ENCODE measurements around the gene RRP15. TPM values are rescaled to one million over a fixed set of nuclear protein-coding genes. Genes with fewer than 3 reads are reported as not detected.
A peak's percentile ranks its signal among the peaks of the same experiment; 100 is the strongest.

RRP15 gene
- polyA plus RNA-seq, 1 donor, result 18.7 TPM

DNA sequence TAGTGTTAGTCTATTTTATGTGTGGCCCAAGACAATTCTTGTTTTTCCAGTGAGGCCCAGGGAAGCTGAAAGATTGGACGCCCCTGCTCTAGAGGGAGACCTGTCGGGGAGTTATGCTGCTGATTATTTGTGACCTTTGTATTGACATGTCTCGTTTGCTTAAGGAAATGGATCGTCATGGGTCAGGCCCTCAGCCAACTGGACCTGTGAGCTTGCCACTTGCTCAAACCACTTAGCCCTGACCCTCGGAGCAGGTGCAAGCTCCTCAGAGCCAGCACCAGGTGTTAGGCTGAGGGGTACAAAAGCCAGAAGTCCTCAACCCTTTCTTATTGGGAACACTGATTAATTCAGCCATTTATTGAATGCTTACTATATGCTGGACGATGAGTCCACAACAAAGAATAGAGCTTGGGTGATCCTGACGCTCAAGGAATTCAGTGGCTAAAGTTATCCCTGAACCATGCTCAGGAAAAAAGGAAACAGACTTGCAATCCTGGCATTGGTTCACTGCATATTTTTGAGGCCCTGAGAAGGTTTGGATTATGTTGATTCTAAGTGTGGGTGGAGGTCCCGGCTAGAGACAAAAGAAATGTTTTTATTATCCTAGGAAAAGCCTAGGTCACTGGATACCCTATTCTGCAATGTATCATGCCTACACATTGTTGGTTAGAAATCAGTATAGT, 79.1 kb downstream of the RRP15 start:
- DNase-seq, result no peak

GRCh38 chr1:218365226-218365999, 80.3 kb downstream of the RRP15 start:
- DNase-seq, result no peak

- DNase-seq, result no peak
Observed at GRCh38 chr1:218366322-218367052, 81.4 kb downstream of the RRP15 start.

- DNase-seq, result no peak
Observed at GRCh38 chr1:218367118-218367517, 82.0 kb downstream of the RRP15 start.

GRCh38 chr1:218368686-218369085, 83.6 kb downstream of the RRP15 start:
- no peak for DNase-seq

- DNase-seq, result no peak
Observed at GRCh38 chr1:218369688-218370511, 84.8 kb downstream of the RRP15 start.

DNA sequence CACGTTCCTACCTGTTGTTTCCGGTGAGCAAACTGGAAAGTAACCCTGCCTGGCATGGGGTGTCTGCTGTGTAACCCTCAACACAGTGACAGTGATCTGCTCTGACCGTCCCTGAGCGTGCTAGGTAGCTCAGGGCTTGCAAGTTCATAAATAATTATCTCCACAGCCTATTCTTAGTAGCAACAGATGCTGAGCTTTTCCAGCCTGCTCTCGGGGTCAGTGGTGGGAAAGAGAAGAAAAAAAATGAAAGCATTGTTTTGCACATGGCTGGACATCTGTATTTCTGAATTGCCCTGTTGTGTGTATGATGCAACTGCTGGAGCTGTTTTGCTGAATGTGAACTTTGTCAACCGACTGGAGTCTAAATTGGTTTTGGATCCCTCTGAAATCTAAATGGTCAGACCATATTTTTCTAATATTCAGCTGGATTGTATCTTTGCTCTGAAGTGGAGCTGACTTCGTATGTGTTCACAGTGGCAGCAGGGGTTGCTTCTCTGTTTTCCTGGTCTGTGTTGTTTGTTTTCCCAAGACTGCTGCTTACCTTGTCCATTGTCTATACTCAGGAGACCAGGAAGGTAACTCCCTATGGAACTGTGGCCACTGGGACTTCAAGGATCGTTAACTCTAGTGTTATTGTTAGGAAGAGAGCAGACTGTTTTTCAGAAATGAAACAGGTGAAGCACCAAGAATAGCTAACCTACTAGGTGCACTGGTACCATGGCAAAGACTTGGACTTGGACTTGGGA, 87.0 kb downstream of the RRP15 start:
- DNase-seq, result peak; percentile 80

GRCh38 chr1:218374401-218375353, 89.6 kb downstream of the RRP15 start:
- no peak for DNase-seq

DNA sequence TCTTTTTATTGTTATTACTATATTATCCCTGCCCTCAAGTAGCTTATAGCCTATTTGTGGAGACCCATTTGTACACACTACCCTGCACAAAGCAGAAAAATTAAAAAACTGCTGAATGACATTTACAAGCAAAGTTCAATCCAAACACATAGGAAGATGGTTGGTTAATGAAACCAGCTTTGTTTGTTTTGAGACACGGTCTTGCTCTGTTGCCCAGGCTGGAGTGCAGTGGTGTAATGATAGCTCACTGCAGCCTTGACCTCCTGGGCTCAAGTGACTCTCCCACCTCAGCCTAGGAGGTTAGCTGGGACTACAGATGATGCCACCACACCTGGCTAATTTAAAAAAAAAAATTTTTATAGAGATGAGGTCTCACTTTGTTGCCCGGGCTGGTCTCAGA, 91.6 kb downstream of the RRP15 start:
- DNase-seq, result no peak

DNA sequence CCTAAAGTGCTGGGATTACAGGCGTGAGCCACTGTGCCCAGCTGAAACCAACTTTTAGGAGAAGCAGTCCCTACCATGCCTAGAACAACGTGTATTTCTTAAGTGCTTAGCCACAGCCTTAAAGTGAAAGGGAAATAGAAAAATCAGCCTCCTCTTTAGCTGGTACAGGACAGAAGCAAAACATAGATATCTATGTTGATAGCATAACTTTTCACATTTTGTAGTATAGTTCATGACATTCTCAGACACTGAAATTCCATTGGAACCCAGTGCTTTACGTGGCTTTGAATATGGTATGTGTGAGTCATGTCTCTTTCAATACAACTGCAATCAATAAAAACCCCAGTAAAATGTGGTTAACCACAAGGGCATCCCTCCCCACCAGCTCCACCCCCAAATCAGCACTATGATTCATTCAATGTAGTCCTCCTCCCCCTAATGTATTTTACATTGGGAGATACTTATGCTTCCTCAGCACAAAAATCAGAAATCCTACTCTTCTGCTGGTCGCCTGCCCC, 92.1 kb downstream of the RRP15 start:
- DNase-seq, result no peak

- DNase-seq, result peak; percentile 55
Observed at GRCh38 chr1:218380125-218380977, 95.3 kb downstream of the RRP15 start.

GRCh38 chr1:218382261-218382660, 97.2 kb downstream of the RRP15 start:
- DNase-seq, result no peak

DNA sequence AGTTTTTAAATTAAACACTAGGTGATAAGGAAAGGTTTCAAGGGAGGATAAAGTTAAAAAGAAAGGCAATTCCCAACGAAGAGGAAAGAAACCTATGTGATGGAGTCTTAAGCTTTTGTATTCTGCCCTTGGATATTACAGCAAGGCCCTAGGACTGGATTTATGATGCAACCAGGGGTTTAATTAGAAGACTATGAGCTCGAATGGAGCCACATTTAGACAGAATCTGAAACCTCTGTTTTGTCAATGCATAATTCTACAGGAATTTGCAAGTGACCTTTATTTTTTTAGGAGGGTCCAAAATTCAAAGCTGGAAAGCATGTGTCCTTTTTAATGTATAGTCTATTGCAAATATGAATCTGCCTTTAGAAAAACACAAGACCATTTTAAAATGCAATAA, 98.0 kb downstream of the RRP15 start:
- no peak for DNase-seq

GRCh38 chr1:218383681-218384080, 98.6 kb downstream of the RRP15 start:
- no peak for DNase-seq

- no peak for DNase-seq
Observed at GRCh38 chr1:218384581-218384993, 99.5 kb downstream of the RRP15 start.

Measured in hindlimb muscle (tissue), 1 donor.